ENCODE data around the gene COPS9.

COPS9 gene

GRCh38 chr2:240121190-240121589 lies 14.9 kb downstream of the COPS9 start:
- Histone ChIP-seq H3K4me2 (ENCODE audit: low read depth, low read length, poor library complexity, severe bottlenecking) (no peak overlapping the region), H3K9me2 (replicated peaks; ENCODE audit: low read depth, low read length) (no peaks in the 10 kb centered on the region), H2AFZ (ENCODE audit: low read length) (no peak overlapping the region), H4K20me1 (ENCODE audit: insufficient read depth, low read length, poor library complexity, severe bottlenecking) (no peaks in the 10 kb centered on the region), H3K36me3 (ENCODE audit: insufficient read depth, low read length) (no peaks in the 10 kb centered on the region; the same call in 1 of the 2 replicates), H3K79me2 (ENCODE audit: insufficient read depth, low read length) (no peaks in the 10 kb centered on the region), H3K4me3 (ENCODE audit: low read length, poor library complexity, severe bottlenecking) (no peak overlapping the region), H3K9ac (ENCODE audit: low read depth, low read length, poor library complexity, severe bottlenecking) (no peak overlapping the region), H3K9me3 (ENCODE audit: insufficient read depth, low read depth, low read length) (no peaks in the 10 kb centered on the region), H3F3A (ENCODE audit: low read depth) (no peaks in the 10 kb centered on the region), H3K27me3 (ENCODE audit: insufficient read depth, low read length, poor library complexity, severe bottlenecking) (no peaks in the 10 kb centered on the region), H3K4me1 (ENCODE audit: insufficient read depth, low read length, poor library complexity, severe bottlenecking) (peaks cover 9% of the 10 kb centered on the region)
- TF ChIP-seq CTCF (conservative IDR thresholded peaks at IDR 0.05; ENCODE audit: low read length) (no peak), EZH2phosphoT487 (IDR thresholded peaks at IDR 0.05; ENCODE audit: borderline replicate concordance) (no peak)

- Histone ChIP-seq H3K9ac (ENCODE audit: low read depth, low read length, poor library complexity, severe bottlenecking) (no peak overlapping the region), H3K4me3 (ENCODE audit: low read length, poor library complexity, severe bottlenecking) (no peak overlapping the region), H3K9me3 (ENCODE audit: insufficient read depth, low read depth, low read length) (no peaks in the 10 kb centered on the region), H3K9me2 (replicated peaks; ENCODE audit: low read depth, low read length) (no peaks in the 10 kb centered on the region), H3K36me3 (ENCODE audit: insufficient read depth, low read length) (no peaks in the 10 kb centered on the region), H3K4me1 (ENCODE audit: insufficient read depth, low read length, poor library complexity, severe bottlenecking) (no peaks in the 10 kb centered on the region), H3K4me2 (ENCODE audit: low read depth, low read length, poor library complexity, severe bottlenecking) (no peak overlapping the region), H3K79me2 (ENCODE audit: insufficient read depth, low read length) (no peaks in the 10 kb centered on the region), H4K20me1 (ENCODE audit: insufficient read depth, low read length, poor library complexity, severe bottlenecking) (no peaks in the 10 kb centered on the region), H3K27me3 (ENCODE audit: insufficient read depth, low read length, poor library complexity, severe bottlenecking) (no peaks in the 10 kb centered on the region), H3F3A (ENCODE audit: low read depth) (no peaks in the 10 kb centered on the region), H2AFZ (ENCODE audit: low read length) (no peak overlapping the region)
- TF ChIP-seq CTCF (conservative IDR thresholded peaks at IDR 0.05; ENCODE audit: low read length) = no peak
- TF ChIP-seq EZH2phosphoT487 (IDR thresholded peaks at IDR 0.05; ENCODE audit: borderline replicate concordance) = no peak
Measured at GRCh38 chr2:240114233-240114632, 21.9 kb downstream of the COPS9 start.

- no peak for TF ChIP-seq CTCF (conservative IDR thresholded peaks at IDR 0.05; ENCODE audit: low read length)
- TF ChIP-seq EZH2phosphoT487 (IDR thresholded peaks at IDR 0.05; ENCODE audit: borderline replicate concordance) = no peak
- Histone ChIP-seq H3K9ac (ENCODE audit: low read depth, low read length, poor library complexity, severe bottlenecking) (no peak overlapping the region), H4K20me1 (ENCODE audit: insufficient read depth, low read length, poor library complexity, severe bottlenecking) (no peaks in the 10 kb centered on the region), H3K9me2 (replicated peaks; ENCODE audit: low read depth, low read length) (no peaks in the 10 kb centered on the region), H3K4me1 (ENCODE audit: insufficient read depth, low read length, poor library complexity, severe bottlenecking) (no peaks in the 10 kb centered on the region), H3K79me2 (ENCODE audit: insufficient read depth, low read length) (no peaks in the 10 kb centered on the region), H3K9me3 (ENCODE audit: insufficient read depth, low read depth, low read length) (no peaks in the 10 kb centered on the region), H3K27me3 (ENCODE audit: insufficient read depth, low read length, poor library complexity, severe bottlenecking) (no peaks in the 10 kb centered on the region), H3F3A (ENCODE audit: low read depth) (no peaks in the 10 kb centered on the region), H3K4me2 (ENCODE audit: low read depth, low read length, poor library complexity, severe bottlenecking) (no peak overlapping the region), H2AFZ (ENCODE audit: low read length) (no peak overlapping the region), H3K36me3 (ENCODE audit: insufficient read depth, low read length) (no peaks in the 10 kb centered on the region), H3K4me3 (ENCODE audit: low read length, poor library complexity, severe bottlenecking) (no peak overlapping the region)
Measured at GRCh38 chr2:240112914-240113690, 23.0 kb downstream of the COPS9 start.
